ENCODE results near the gene SLAIN2.

Gene SLAIN2

GRCh38 chr4:48340276-48340964 is 909 bp upstream of the SLAIN2 start:
- peak overlapping the region; percentile 49 for H3K4me3 ChIP-seq (ENCODE audit: low read depth, low read length)
- in situ Hi-C loops (cut with HindIII; ENCODE audit: low sequenced_read_pairs): no loop called here
- DNase-seq (ENCODE audit: low read depth, low spot score): peak; percentile 82
- TF ChIP-seq CTCF (IDR thresholded peaks at IDR 0.05; ENCODE audit: low read depth, low read length): no peak

DNA sequence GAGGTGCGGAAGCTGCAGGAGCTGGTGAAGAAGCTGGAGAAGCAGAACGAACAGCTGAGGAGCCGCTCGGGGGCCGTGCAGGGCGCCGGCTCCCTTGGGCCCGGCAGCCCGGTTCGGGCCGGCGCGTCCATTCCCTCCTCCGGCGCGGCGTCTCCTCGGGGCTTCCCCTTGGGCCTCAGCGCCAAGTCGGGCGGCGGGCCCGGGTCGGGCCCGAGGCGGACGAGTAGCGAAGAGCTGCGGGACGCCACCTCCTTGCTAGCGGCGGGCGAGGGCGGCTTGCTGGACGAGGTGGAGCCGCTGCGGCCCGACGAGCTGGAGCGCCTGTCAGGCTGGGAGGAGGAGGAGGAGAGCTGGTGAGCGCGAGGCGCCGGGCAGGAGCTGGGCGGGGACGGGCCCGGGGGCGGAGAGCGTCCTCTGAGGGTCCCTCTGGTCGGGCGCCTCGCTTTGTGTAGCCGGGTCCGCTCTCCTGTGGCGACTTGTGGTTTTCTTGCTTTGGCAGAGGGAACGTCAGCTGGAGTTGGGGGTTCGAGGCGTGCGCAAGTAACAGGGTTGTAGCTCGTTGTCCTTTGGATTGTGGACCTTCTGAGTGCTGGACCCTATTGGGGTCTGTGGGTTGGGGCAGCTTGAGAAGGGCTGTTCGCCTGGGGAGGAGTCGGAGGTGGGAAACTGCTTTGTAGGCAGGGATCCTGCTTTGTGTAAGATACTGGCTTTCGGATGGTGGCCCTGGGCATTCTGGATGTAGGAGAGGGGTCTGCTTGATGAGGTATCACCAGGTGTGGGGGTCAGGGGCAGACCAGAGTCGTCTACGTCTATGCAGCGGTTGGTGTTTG is 662 bp downstream of the SLAIN2 start:
- TF ChIP-seq CTCF (IDR thresholded peaks at IDR 0.05; ENCODE audit: low read depth, low read length): no peak
- peak overlapping the region; percentile 94 for H3K4me3 ChIP-seq (ENCODE audit: low read depth, low read length)
- in situ Hi-C loops (cut with HindIII; ENCODE audit: low sequenced_read_pairs): no loop called here
- peak; percentile 36 for DNase-seq (ENCODE audit: low read depth, low spot score)

- no peak for DNase-seq (ENCODE audit: low read depth, low spot score)
- in situ Hi-C loops (cut with HindIII; ENCODE audit: low sequenced_read_pairs): no loop called here
- H3K4me3 ChIP-seq (ENCODE audit: low read depth, low read length): peak overlapping the region; percentile 94
Observed at GRCh38 chr4:48342606-48342880, 1.2 kb downstream of the SLAIN2 start.

GRCh38 chr4:48343035-48343434 is 1.7 kb downstream of the SLAIN2 start:
- no peak for DNase-seq (ENCODE audit: low read depth, low spot score)
- peak overlapping the region; percentile 94 for H3K4me3 ChIP-seq (ENCODE audit: low read depth, low read length)
- no peak for TF ChIP-seq CTCF (IDR thresholded peaks at IDR 0.05; ENCODE audit: low read depth, low read length)
- in situ Hi-C loops (cut with HindIII; ENCODE audit: low sequenced_read_pairs): no loop called here

More at GRCh38 chr4:48342606-48342880, 1.2 kb downstream of the SLAIN2 start:
- TF ChIP-seq CTCF (IDR thresholded peaks at IDR 0.05; ENCODE audit: low read depth, low read length): no peak

DNA sequence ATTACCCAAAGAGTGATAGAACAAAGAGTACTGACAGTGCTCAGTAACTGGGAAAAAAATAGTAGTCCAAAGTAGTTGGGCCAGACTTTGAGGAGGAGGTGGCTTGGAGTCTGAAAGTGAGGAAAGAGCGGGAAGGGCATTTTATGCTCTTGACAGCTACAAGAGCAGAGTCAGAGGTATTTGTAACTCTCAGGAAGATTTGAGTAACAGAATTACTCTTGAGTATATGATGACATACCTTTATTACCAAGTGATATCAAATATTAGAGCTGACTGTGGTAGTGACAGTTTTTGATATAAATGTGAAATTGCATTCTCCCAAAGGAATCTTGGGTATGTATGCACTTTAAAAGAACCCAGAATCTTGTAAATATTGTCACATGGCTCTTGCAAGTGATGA is 2.2 kb downstream of the SLAIN2 start:
- H3K4me3 ChIP-seq (ENCODE audit: low read depth, low read length): peak overlapping the region; percentile 94
- DNase-seq (ENCODE audit: low read depth, low spot score): no peak
- TF ChIP-seq CTCF (IDR thresholded peaks at IDR 0.05; ENCODE audit: low read depth, low read length): no peak
- in situ Hi-C loops (cut with HindIII; ENCODE audit: low sequenced_read_pairs): no loop called here

GRCh38 chr4:48345542-48345941 is 4.2 kb downstream of the SLAIN2 start:
- in situ Hi-C loops (cut with HindIII; ENCODE audit: low sequenced_read_pairs): no loop called here
- TF ChIP-seq CTCF (IDR thresholded peaks at IDR 0.05; ENCODE audit: low read depth, low read length): no peak
- H3K4me3 ChIP-seq (ENCODE audit: low read depth, low read length): no peak overlapping the region
- DNase-seq (ENCODE audit: low read depth, low spot score): no peak
